AG09319 (cell line): ENCODE results near the gene KCTD2.

Experiments
- DNase-seq: peaks from one replicate; pipeline ENCODE4 v3.0.0-alpha.2; 2010; ENCODE audit warnings: low read depth; ENCODE audit errors: extremely low read depth
- CTCF ChIP-seq: IDR thresholded peaks from 2 replicates; pipeline ENCODE4 v1.5.1; 2011; ENCODE audit warnings: low read depth, mild to moderate bottlenecking, inconsistent platforms, low read length, moderate library complexity

KCTD2 gene

DNA sequence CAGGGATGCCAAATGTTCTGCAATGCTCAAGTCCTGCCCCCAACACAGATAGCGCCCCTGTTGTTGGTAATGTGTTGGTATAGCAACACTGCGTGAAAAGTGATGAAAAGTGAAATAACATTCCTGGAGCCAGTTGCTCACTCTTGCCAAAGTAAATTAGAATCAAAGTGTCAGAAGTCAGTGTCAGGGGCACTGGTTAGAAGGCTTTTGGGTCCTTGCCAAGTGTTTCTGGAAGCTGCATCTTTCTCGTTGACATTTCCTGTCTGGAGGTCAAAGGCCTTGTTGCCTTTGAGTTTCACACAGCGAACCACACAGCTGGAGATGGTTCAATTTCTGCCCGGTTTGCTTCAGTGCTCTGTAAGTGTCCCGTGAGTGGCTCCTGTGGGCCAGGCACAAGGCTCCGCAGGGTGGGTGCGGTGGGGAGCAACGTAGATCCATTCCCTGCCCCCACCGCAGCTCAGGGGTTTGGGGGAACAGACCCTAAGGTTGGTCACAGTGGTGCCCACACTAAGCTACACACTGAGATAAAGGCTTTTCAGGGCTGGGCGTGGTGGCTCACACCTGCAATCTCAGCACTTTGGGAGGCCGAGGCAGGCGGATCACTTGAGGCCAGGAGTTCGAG, 37.1 kb downstream of the KCTD2 start:
- no peak for DNase-seq
- no peak for TF ChIP-seq CTCF

- TF ChIP-seq CTCF, result no peak
- DNase-seq, result no peak
These were observed 39.6 kb downstream of the KCTD2 start for GRCh38 chr17:75086496-75087181.

- no peak for TF ChIP-seq CTCF
- DNase-seq, result no peak
These were observed 40.1 kb downstream of the KCTD2 start for GRCh38 chr17:75087182-75087557.

GRCh38 chr17:75087558-75088453, 40.8 kb downstream of the KCTD2 start, which contains the start of gene SLC16A5:
TSS of gene SLC16A5 (plus strand) at chr17:75087954. CDS start at chr17:75093637, 5,683 bp downstream.
- no peak for TF ChIP-seq CTCF
- DNase-seq, result peak; percentile 56

DNA sequence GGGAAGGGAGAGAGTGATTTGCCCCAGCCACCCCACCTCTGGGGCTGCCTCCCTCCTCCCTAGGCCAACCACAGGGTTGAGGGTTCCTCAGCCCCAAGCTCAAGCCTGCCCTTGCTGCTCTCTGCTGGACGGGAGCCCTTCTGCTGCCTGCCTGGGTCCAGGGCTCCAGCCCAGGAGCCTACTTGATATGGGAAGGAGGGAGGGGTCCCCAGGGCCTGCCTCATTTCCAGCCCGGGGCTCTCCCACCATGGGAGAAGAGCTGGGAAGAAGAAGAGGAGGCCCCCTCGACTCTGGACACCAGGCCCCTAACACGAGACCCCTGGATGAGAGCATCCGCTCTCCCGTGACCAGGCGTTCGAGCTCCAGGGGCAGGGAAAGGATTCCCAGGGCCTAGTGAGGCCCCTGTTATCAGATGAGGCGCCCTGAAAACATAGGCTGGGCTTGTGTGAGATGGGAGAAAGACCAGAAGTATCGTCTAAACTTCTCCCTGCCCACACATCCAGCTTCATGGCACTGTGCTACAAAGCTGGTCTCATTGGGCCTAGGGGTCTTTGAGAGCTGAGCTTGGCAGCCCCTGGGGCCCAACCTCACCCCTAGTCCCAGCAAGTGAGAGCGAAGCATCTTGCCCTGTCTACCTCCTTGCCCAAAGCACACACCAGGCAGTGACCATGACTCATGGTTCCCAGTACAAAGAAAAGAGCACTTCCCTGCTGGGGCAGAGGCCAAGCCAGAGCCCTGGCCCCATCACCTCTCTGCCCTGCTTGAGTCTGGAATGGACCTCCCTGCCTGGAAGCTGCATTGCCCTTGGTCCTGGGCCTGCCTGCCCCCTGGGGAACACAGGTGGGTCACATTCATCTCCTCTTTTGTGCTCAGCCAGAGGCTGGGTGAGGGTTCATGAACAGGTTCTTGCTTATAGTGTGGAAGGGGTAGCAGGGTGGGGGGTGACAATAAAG, 41.7 kb downstream of the KCTD2 start:
- peak; percentile 10 for TF ChIP-seq CTCF
- DNase-seq, result no peak

GRCh38 chr17:75090871-75091854, 44.1 kb downstream of the KCTD2 start:
- TF ChIP-seq CTCF, result no peak
- no peak for DNase-seq
